Measurements from ENCODE around the gene ARHGAP18.

The ARHGAP18 gene

GRCh38 chr6:129643968-129644367 lies 66.0 kb downstream of the ARHGAP18 start:
- H3K9me3 ChIP-seq (ENCODE audit: severe bottlenecking): no peaks in the 10 kb centered on the region
- H3K36me3 ChIP-seq: no peaks in the 10 kb centered on the region
- DNase-seq: no peak
- H3K4me3 ChIP-seq (ENCODE audit: low read depth, low read length): no peak overlapping the region
- H3K27me3 ChIP-seq (ENCODE audit: insufficient read depth, low read depth, severe bottlenecking): no peaks in the 10 kb centered on the region
- no peak overlapping the region for H3K27ac ChIP-seq
- TF ChIP-seq CTCF (IDR thresholded peaks at IDR 0.05; ENCODE audit: low read depth, low read length): no peak

- no peaks in the 10 kb centered on the region for H3K9me3 ChIP-seq (ENCODE audit: severe bottlenecking)
- no peaks in the 10 kb centered on the region for H3K36me3 ChIP-seq
- H3K27me3 ChIP-seq (ENCODE audit: insufficient read depth, low read depth, severe bottlenecking): no peaks in the 10 kb centered on the region
- H3K4me3 ChIP-seq (ENCODE audit: low read depth, low read length): no peak overlapping the region
- no peak for DNase-seq
- TF ChIP-seq CTCF (IDR thresholded peaks at IDR 0.05; ENCODE audit: low read depth, low read length): no peak
- H3K27ac ChIP-seq: no peak overlapping the region
Observed at GRCh38 chr6:129643176-129643575, 66.8 kb downstream of the ARHGAP18 start.

GRCh38 chr6:129642322-129642721 lies 67.7 kb downstream of the ARHGAP18 start:
- no peak overlapping the region for H3K27ac ChIP-seq
- H3K27me3 ChIP-seq (ENCODE audit: insufficient read depth, low read depth, severe bottlenecking): no peaks in the 10 kb centered on the region
- no peak for DNase-seq
- no peaks in the 10 kb centered on the region for H3K36me3 ChIP-seq
- no peak for TF ChIP-seq CTCF (IDR thresholded peaks at IDR 0.05; ENCODE audit: low read depth, low read length)
- no peak overlapping the region for H3K4me3 ChIP-seq (ENCODE audit: low read depth, low read length)
- H3K9me3 ChIP-seq (ENCODE audit: severe bottlenecking): no peaks in the 10 kb centered on the region

- H3K36me3 ChIP-seq: no peaks in the 10 kb centered on the region
- no peaks in the 10 kb centered on the region for H3K9me3 ChIP-seq (ENCODE audit: severe bottlenecking)
- no peak overlapping the region for H3K27ac ChIP-seq
- TF ChIP-seq CTCF (IDR thresholded peaks at IDR 0.05; ENCODE audit: low read depth, low read length): no peak
- no peaks in the 10 kb centered on the region for H3K27me3 ChIP-seq (ENCODE audit: insufficient read depth, low read depth, severe bottlenecking)
- H3K4me3 ChIP-seq (ENCODE audit: low read depth, low read length): no peak overlapping the region
- DNase-seq: no peak
Observed at GRCh38 chr6:129641344-129641743, 68.6 kb downstream of the ARHGAP18 start.

- H3K27ac ChIP-seq: no peak overlapping the region
- DNase-seq: no peak
Observed at GRCh38 chr6:129638686-129639085, 71.3 kb downstream of the ARHGAP18 start.

More at GRCh38 chr6:129638686-129639085, 71.3 kb downstream of the ARHGAP18 start:
- no peak overlapping the region for H3K4me3 ChIP-seq (ENCODE audit: low read depth, low read length)
- no peaks in the 10 kb centered on the region for H3K36me3 ChIP-seq
- no peak for TF ChIP-seq CTCF (IDR thresholded peaks at IDR 0.05; ENCODE audit: low read depth, low read length)
- no peaks in the 10 kb centered on the region for H3K27me3 ChIP-seq (ENCODE audit: insufficient read depth, low read depth, severe bottlenecking)
- H3K9me3 ChIP-seq (ENCODE audit: severe bottlenecking): no peaks in the 10 kb centered on the region

Data from WERI-Rb-1 (cell line).